A549 (cell line): ENCODE measurements around the gene MCU. TPM values are rescaled to one million over a fixed set of nuclear protein-coding genes. Genes with fewer than 3 reads are reported as not detected.

Source experiments
- ATAC-seq, 2 experiments: fragments of 200-7000 bp in 1 of 2; fragments of >200 bp in 1 of 2; cut with Nextera tagmentation in 1 of 2; cut with Tn5 transposase in 1 of 2; 3 replicates each; pipeline versions ENCODE4 v1.8.0 to v1.9.1; 2018 to 2020; ENCODE audit warnings: mild to moderate bottlenecking in 1 of 2, moderate library complexity in 1 of 2
- CTCF ChIA-PET: fragments of 300-600 bp; sonication (Branson Sonifier 250); formaldehyde crosslinking; extraction: SDS; loops from one replicate; lab custom pipeline; 2021; ENCODE audit warnings: antibody characterized with exemption, inconsistent platforms; lab: Yijun Ruan, JAX
- POLR2A ChIA-PET: fragments of 350-600 bp; formaldehyde crosslinking; extraction: SDS; loops from one replicate; lab custom pipeline; 2021; ENCODE audit warnings: antibody characterized with exemption, inconsistent platforms; lab: Yijun Ruan, JAX
- DNase-seq, 2 experiments: peaks; one replicate each; pipeline versions ENCODE4 v3.0.0 to v3.0.0-alpha.2; 2011 to 2016; ENCODE audit warnings: low read depth in 1 of 2, low spot score in 1 of 2
- FAIRE-seq: peaks from 2 replicates; lab custom pipeline; 2011; peaks lifted over from hg19 to GRCh38; lab: Jason Lieb, UNC
- H3K27ac ChIP-seq, 2 experiments: fragments of >200 bp; sonication (Bioruptor Twin); formaldehyde crosslinking; 3 replicates each; pipeline ENCODE4 v1.5.1; 2016 to 2017
- H3K4me1 ChIP-seq: fragments of >200 bp; sonication (Bioruptor Twin); formaldehyde crosslinking; 3 replicates; pipeline ENCODE4 v1.6.1; 2016
- H3K4me2 ChIP-seq: fragments of >200 bp; sonication (Bioruptor Twin); formaldehyde crosslinking; 3 replicates; pipeline ENCODE4 v1.6.1; 2016
- H3K4me3 ChIP-seq: fragments of >200 bp; sonication (Bioruptor Twin); formaldehyde crosslinking; 3 replicates; pipeline ENCODE4 v1.5.1; 2016
- H3K9me3 ChIP-seq: fragments of >200 bp; sonication (Bioruptor Twin); formaldehyde crosslinking; 3 replicates; pipeline ENCODE4 v1.6.1; 2016
- BHLHE40 ChIP-seq: IDR thresholded peaks from 2 replicates; pipeline ENCODE4 v1.6.1; 2012; ENCODE audit warnings: low read depth, low read length, inconsistent platforms
- CBX2 ChIP-seq: fragments of 200-600 bp; sonication (generic); IDR thresholded peaks from 2 replicates; pipeline ENCODE4 v1.6.1; 2016; ENCODE audit warnings: low read depth, mild to moderate bottlenecking, borderline replicate concordance
- CEBPB ChIP-seq, 2 experiments: fragments of >200 bp in 1 of 2; sonication (Bioruptor Twin) in 1 of 2; formaldehyde crosslinking in 1 of 2; IDR thresholded peaks; 2 replicates each; pipeline ENCODE4 v1.6.1; 2012 to 2016
- CHD2 ChIP-seq: fragments of 150-350 bp; IDR thresholded peaks from 2 replicates; pipeline ENCODE4 v1.6.1; 2014; ENCODE audit warnings: low read length; ENCODE audit not compliant: partially characterized antibody
- CHD4 ChIP-seq: fragments of 200-600 bp; sonication (generic); IDR thresholded peaks from 2 replicates; pipeline ENCODE4 v1.6.1; 2016; ENCODE audit warnings: antibody characterized with exemption, mild to moderate bottlenecking, borderline replicate concordance
- EP300 ChIP-seq, 2 experiments: fragments of >200 bp; sonication (Bioruptor Twin); formaldehyde crosslinking; IDR thresholded peaks; 2 replicates in 1 of 2; 3 replicates in 1 of 2; pipeline ENCODE4 v1.6.1; 2016 to 2017
- FOXS1 ChIP-seq: fragments of 250-450 bp; sonication (Bioruptor Pico); IDR thresholded peaks from 2 replicates; pipeline ENCODE4 v1.5.0; 2020; ENCODE audit warnings: mild to moderate bottlenecking, moderate library complexity
- HDAC2 ChIP-seq: fragments of 200-600 bp; sonication (generic); IDR thresholded peaks from 2 replicates; pipeline ENCODE4 v1.6.1; 2016
- HEYL ChIP-seq: fragments of 250-450 bp; sonication (Bioruptor Pico); IDR thresholded peaks from 2 replicates; pipeline ENCODE4 v1.8.0; 2021; ENCODE audit warnings: mild to moderate bottlenecking, moderate library complexity
- HOXB5 ChIP-seq: fragments of 250-450 bp; sonication (Bioruptor Pico); IDR thresholded peaks from 2 replicates; pipeline ENCODE4 v1.5.0; 2020; ENCODE audit warnings: mild to moderate bottlenecking, moderate library complexity
- JUN ChIP-seq, 2 experiments: fragments of >200 bp; sonication (Bioruptor Twin); formaldehyde crosslinking; IDR thresholded peaks; 2 replicates in 1 of 2; 3 replicates in 1 of 2; pipeline ENCODE4 v1.6.1; 2016 to 2017
- KDM1A ChIP-seq: fragments of 200-600 bp; sonication (generic); IDR thresholded peaks from 2 replicates; pipeline ENCODE4 v1.6.1; 2016; ENCODE audit warnings: low read depth, mild to moderate bottlenecking
- MAFK ChIP-seq: fragments of 450-650 bp; IDR thresholded peaks from 2 replicates; pipeline ENCODE4 v1.6.1; 2014; ENCODE audit not compliant: partially characterized antibody
- MAZ ChIP-seq: fragments of 150-350 bp; IDR thresholded peaks from 2 replicates; pipeline ENCODE4 v1.6.1; 2014; ENCODE audit warnings: antibody characterized with exemption, low read depth, low read length, borderline replicate concordance
- NPAS2 ChIP-seq: fragments of 250-450 bp; sonication (Bioruptor Pico); IDR thresholded peaks from 2 replicates; pipeline ENCODE4 v1.8.0; 2022; ENCODE audit warnings: mild to moderate bottlenecking, moderate library complexity, borderline replicate concordance
- PHF8 ChIP-seq: fragments of 200-600 bp; sonication (generic); IDR thresholded peaks from 2 replicates; pipeline ENCODE4 v1.6.1; 2016; ENCODE audit warnings: low read depth, mild to moderate bottlenecking, antibody characterized with exemption, moderate library complexity, borderline replicate concordance
- RAD21 ChIP-seq, 2 experiments: fragments of >200 bp in 1 of 2; sonication (Bioruptor Twin) in 1 of 2; formaldehyde crosslinking in 1 of 2; IDR thresholded peaks in 1 of 2; conservative IDR thresholded peaks in 1 of 2; 2 replicates in 1 of 2; 3 replicates in 1 of 2; pipeline ENCODE4 v1.6.1; 2012 to 2018; ENCODE audit warnings: inconsistent platforms in 1 of 2
- RARB ChIP-seq: fragments of 250-450 bp; sonication (Bioruptor Pico); IDR thresholded peaks from 2 replicates; pipeline ENCODE4 v1.8.0; 2021; ENCODE audit warnings: mild to moderate bottlenecking, moderate library complexity
- RCOR1 ChIP-seq: fragments of 150-350 bp; IDR thresholded peaks from 2 replicates; pipeline ENCODE4 v1.6.1; 2014; ENCODE audit warnings: antibody characterized with exemption, low read length, low read depth
- REST ChIP-seq: fragments of 200-600 bp; sonication (generic); IDR thresholded peaks from 2 replicates; pipeline ENCODE4 v1.6.1; 2016; ENCODE audit warnings: antibody characterized with exemption, mild to moderate bottlenecking, moderate library complexity
- RNF2 ChIP-seq: fragments of 200-600 bp; sonication (generic); IDR thresholded peaks from 2 replicates; pipeline ENCODE4 v1.6.1; 2016; ENCODE audit warnings: low read depth, mild to moderate bottlenecking, antibody characterized with exemption, moderate library complexity, borderline replicate concordance
- SMC3 ChIP-seq: fragments of >200 bp; sonication (Bioruptor Twin); formaldehyde crosslinking; IDR thresholded peaks from 3 replicates; pipeline ENCODE4 v1.6.1; 2018; ENCODE audit warnings: inconsistent platforms
- SREBF2 ChIP-seq: fragments of 450-650 bp; IDR thresholded peaks from 2 replicates; pipeline ENCODE4 v1.6.1; 2014; ENCODE audit warnings: mild to moderate bottlenecking, moderate library complexity
- TFCP2L1 ChIP-seq: fragments of 250-450 bp; sonication (Bioruptor Pico); IDR thresholded peaks from 2 replicates; pipeline ENCODE4 v1.5.0; 2021; ENCODE audit warnings: mild to moderate bottlenecking
- ZC3H11A ChIP-seq: fragments of 450-650 bp; IDR thresholded peaks from 2 replicates; pipeline ENCODE4 v1.6.1; 2014; ENCODE audit warnings: antibody characterized with exemption, mild to moderate bottlenecking
- ZNF302 ChIP-seq: fragments of 250-450 bp; sonication (Bioruptor Pico); IDR thresholded peaks from 2 replicates; pipeline ENCODE4 v1.9.0; 2021; ENCODE audit warnings: inconsistent platforms, mild to moderate bottlenecking, moderate library complexity
- ZSCAN20 ChIP-seq: fragments of 250-450 bp; sonication (Bioruptor Pico); IDR thresholded peaks from 2 replicates; pipeline ENCODE4 v1.8.0; 2022; ENCODE audit warnings: mild to moderate bottlenecking, moderate library complexity
- WGBS: methylation state at CpG from one replicate; pipeline ENCODE4 v1.1.6; 2017; ENCODE audit errors: missing lambda C conversion rate; 5-methylcytosine and 5-hydroxymethylcytosine counted together
- polyA plus RNA-seq, 4 experiments: library from polyadenylated mRNA; depleted of rRNA in 3 of 4; stranded (reverse); fragments of >200 nt; fragmentation: RNase III in 1 of 4; extraction: RNeasy Plus Mini Kit Qiagen cat#74134 plus additional on column Dnase treatment in 1 of 4; gene quantifications; 2 replicates in 3 of 4; 3 replicates in 1 of 4; pipeline ENCODE4 v1.2.3, GENCODE V29; 2011 to 2017
- TF ChIP-seq, protein P1 (sequence below): IDR thresholded peaks from 2 replicates; pipeline ENCODE4 v1.6.1; 2012

Gene MCU
- polyA plus RNA-seq, 2 of the 4 experiments (the other 2 are of a cell fraction): 44.0 to 221 TPM

- Histone ChIP-seq H3K9me3 (no peaks in the 10 kb centered on the region), H3K27ac (no peak overlapping the region), H3K4me1 (no peaks in the 10 kb centered on the region), H3K4me2 (no peak overlapping the region), H3K4me3 (no peak overlapping the region)
- TF ChIP-seq CEBPB (IDR thresholded peaks at IDR 0.05) (no peak), MAFK (peak; percentile 77), CHD2 (no peak)
- CTCF ChIA-PET: interaction anchor here (1.4 kb wide), 1 partner anchor 521 kb away, joined by 3 read pairs; no protein-coding TSS in a partner anchor
- ATAC-seq (no peak), DNase-seq (no peak), FAIRE-seq (no peak)
- 66% methylated on average over 2 of the region's 2 CpGs for WGBS
- POLR2A ChIA-PET: no interaction called here
Observed at GRCh38 chr10:72885953-72886352, 194.0 kb downstream of the MCU start.

GRCh38 chr10:72886621-72887020, 194.7 kb downstream of the MCU start:
- ChIA-PET POLR2A (no interaction called here), CTCF (no interaction called here)
- H3K4me3 ChIP-seq: no peak overlapping the region
- H3K4me1 ChIP-seq: no peaks in the 10 kb centered on the region
- ATAC-seq (no peak), DNase-seq (no peak), FAIRE-seq (no peak)
- H3K27ac ChIP-seq: no peak overlapping the region
- no peaks in the 10 kb centered on the region for H3K9me3 ChIP-seq
- H3K4me2 ChIP-seq: no peak overlapping the region
- WGBS: 58% methylated on average over 1 of the region's 1 CpG
- TF ChIP-seq SREBF2 (no peak), PHF8 (no peak), NPAS2 (no peak), EP300 (IDR thresholded peaks at IDR 0.05) (no peak), TFCP2L1 (CRISPR knock-in tag) (no peak), HEYL (no peak), ZSCAN20 (CRISPR knock-in tag) (no peak), CHD4 (no peak), SMC3 (no peak), HOXB5 (CRISPR knock-in tag) (no peak), BHLHE40 (no peak), ZC3H11A (no peak), CEBPB (IDR thresholded peaks at IDR 0.05) (no peak), RARB (no peak), REST (no peak), JUN (IDR thresholded peaks at IDR 0.05) (no peak), RNF2 (no peak), HDAC2 (no peak)

GRCh38 chr10:72887043-72887442, 195.1 kb downstream of the MCU start:
- 89% methylated on average over 5 of the region's 5 CpGs for WGBS
- ATAC-seq: no peak
- H3K4me2 ChIP-seq: no peak overlapping the region
- H3K9me3 ChIP-seq: no peaks in the 10 kb centered on the region
- H3K27ac ChIP-seq: no peak overlapping the region
- H3K4me1 ChIP-seq: no peaks in the 10 kb centered on the region
- H3K4me3 ChIP-seq: no peak overlapping the region
- FAIRE-seq: no peak
- ChIA-PET POLR2A (no interaction called here), CTCF (interaction anchor here (0.7 kb wide), 1 partner anchor 54 kb away, joined by 3 read pairs; no protein-coding TSS in a partner anchor)
- no peak for TF ChIP-seq CHD2
- no peak for TF ChIP-seq EP300 (IDR thresholded peaks at IDR 0.05)
- no peak for TF ChIP-seq REST
- no peak for TF ChIP-seq CBX2
- TF ChIP-seq RAD21 (conservative IDR thresholded peaks at IDR 0.05 in 1 of 2, IDR thresholded peaks at IDR 0.05 in 1 of 2): no peak
- no peak for TF ChIP-seq RCOR1
- TF ChIP-seq MAZ: no peak
- no peak for TF ChIP-seq FOXS1 (CRISPR knock-in tag)
- TF ChIP-seq KDM1A: no peak
- TF ChIP-seq RARB: no peak
- TF ChIP-seq, protein P1, sequence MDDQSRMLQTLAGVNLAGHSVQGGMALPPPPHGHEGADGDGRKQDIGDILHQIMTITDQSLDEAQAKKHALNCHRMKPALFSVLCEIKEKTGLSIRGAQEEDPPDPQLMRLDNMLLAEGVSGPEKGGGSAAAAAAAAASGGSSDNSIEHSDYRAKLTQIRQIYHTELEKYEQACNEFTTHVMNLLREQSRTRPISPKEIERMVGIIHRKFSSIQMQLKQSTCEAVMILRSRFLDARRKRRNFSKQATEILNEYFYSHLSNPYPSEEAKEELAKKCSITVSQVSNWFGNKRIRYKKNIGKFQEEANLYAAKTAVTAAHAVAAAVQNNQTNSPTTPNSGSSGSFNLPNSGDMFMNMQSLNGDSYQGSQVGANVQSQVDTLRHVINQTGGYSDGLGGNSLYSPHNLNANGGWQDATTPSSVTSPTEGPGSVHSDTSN: no peak
- TF ChIP-seq ZNF302 (CRISPR knock-in tag): no peak
- TF ChIP-seq, all 56 proteins: peak for 0
- DNase-seq: no peak
